DND-41 (cell line): ENCODE data around the gene VLDLR.

Experiments used
- EZH2 ChIP-seq: IDR thresholded peaks from 3 replicates; pipeline ENCODE4 v1.6.1; 2012; ENCODE audit warnings: borderline replicate concordance, low read depth, mild to moderate bottlenecking, moderate library complexity, low read length, inconsistent platforms; ENCODE audit not compliant: severe bottlenecking
- TF ChIP-seq, protein P1 (sequence below): IDR thresholded peaks from 2 replicates; pipeline ENCODE4 v1.5.1; 2012; ENCODE audit warnings: borderline replicate concordance, low read length, moderate library complexity, mild to moderate bottlenecking; ENCODE audit not compliant: poor library complexity, severe bottlenecking; ENCODE audit errors: extremely low read depth

DNA sequence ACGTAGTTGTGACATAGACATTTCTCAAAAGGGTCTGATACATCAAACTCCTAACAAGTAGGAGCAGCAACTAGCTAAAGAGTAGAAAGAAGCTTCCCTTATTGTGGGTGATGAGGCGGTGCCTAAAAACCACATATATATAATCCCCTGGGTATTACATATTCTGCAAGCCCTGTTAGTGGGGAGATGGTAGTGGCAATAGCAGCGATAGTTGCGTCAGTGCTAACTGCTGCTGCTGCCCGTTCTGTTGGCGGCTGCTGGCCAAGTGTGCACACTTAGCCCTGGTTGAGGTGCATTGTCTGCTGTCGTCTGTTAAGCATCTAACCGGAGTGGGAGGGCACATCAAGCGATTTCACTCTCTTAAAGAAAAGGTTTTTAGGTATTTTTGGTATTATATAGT lies 35.8 kb downstream of the VLDLR start:
- no peak for TF ChIP-seq EZH2
- TF ChIP-seq, protein P1, sequence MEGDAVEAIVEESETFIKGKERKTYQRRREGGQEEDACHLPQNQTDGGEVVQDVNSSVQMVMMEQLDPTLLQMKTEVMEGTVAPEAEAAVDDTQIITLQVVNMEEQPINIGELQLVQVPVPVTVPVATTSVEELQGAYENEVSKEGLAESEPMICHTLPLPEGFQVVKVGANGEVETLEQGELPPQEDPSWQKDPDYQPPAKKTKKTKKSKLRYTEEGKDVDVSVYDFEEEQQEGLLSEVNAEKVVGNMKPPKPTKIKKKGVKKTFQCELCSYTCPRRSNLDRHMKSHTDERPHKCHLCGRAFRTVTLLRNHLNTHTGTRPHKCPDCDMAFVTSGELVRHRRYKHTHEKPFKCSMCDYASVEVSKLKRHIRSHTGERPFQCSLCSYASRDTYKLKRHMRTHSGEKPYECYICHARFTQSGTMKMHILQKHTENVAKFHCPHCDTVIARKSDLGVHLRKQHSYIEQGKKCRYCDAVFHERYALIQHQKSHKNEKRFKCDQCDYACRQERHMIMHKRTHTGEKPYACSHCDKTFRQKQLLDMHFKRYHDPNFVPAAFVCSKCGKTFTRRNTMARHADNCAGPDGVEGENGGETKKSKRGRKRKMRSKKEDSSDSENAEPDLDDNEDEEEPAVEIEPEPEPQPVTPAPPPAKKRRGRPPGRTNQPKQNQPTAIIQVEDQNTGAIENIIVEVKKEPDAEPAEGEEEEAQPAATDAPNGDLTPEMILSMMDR: no peak
